Testis (tissue), 2 donors: ENCODE results near the gene GSG1L.

ENCODE experiments used
- POLR2A ChIP-seq: fragments of 450-650 bp; IDR thresholded peaks from one replicate; pipeline ENCODE4 v1.6.1; 2017; ENCODE audit warnings: antibody characterized with exemption, mild to moderate bottlenecking, moderate library complexity
- TF ChIP-seq, protein P1 (sequence below), 3 experiments: fragments of 450-650 bp in 2 of 3; fragments of 200-600 bp in 1 of 3; sonication (generic) in 1 of 3; IDR thresholded peaks; one replicate each; pipeline ENCODE4 v1.5.1; 2016 to 2019; ENCODE audit warnings: antibody characterized with exemption in 3 of 3, mild to moderate bottlenecking in 2 of 3, moderate library complexity in 1 of 3

GRCh38 chr16:27980919-27981700, 82.4 kb downstream of the GSG1L start:
- TF ChIP-seq, protein P1, sequence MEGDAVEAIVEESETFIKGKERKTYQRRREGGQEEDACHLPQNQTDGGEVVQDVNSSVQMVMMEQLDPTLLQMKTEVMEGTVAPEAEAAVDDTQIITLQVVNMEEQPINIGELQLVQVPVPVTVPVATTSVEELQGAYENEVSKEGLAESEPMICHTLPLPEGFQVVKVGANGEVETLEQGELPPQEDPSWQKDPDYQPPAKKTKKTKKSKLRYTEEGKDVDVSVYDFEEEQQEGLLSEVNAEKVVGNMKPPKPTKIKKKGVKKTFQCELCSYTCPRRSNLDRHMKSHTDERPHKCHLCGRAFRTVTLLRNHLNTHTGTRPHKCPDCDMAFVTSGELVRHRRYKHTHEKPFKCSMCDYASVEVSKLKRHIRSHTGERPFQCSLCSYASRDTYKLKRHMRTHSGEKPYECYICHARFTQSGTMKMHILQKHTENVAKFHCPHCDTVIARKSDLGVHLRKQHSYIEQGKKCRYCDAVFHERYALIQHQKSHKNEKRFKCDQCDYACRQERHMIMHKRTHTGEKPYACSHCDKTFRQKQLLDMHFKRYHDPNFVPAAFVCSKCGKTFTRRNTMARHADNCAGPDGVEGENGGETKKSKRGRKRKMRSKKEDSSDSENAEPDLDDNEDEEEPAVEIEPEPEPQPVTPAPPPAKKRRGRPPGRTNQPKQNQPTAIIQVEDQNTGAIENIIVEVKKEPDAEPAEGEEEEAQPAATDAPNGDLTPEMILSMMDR (IDR thresholded peaks at IDR 0.05), result no peak
- no peak for TF ChIP-seq POLR2A
